Measurements from ENCODE around the gene AOPEP. TPM values are rescaled to one million over a fixed set of nuclear protein-coding genes. Genes with fewer than 3 reads are reported as not detected.
A peak's percentile ranks its signal among the peaks of the same experiment; 100 is the strongest.
"Not testable (repeated sequence)": the region's sequence is repeated elsewhere in the genome, so short reads cannot be mapped to it uniquely, and the experiment has no call there.

Gene AOPEP
- total RNA-seq, 1 experiment from 2014 or later = 55.5 TPM

DNA sequence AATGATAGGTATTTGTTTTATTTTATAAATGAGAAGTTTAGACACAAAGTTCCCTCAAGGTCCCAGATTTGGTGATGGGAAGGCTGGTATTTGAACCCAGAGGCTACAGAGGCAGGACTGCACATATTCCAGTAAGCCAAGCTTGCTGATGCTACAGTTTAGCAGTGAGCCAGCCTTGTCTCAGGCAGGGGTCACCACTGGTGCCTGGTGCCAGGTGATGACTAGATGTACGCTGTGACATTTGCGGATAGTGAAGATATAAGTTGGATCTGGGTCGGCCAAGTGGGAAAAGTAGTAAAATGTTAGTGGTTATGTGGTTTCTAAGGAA is 143.9 kb downstream of the AOPEP start:
- in situ Hi-C loops (cut with HindIII; ENCODE audit: low pct_unique_long_range_greater_than_20kb, low sequenced_read_pairs) = no loop called here
- no peak for DNase-seq (ENCODE audit: low read depth)

DNA sequence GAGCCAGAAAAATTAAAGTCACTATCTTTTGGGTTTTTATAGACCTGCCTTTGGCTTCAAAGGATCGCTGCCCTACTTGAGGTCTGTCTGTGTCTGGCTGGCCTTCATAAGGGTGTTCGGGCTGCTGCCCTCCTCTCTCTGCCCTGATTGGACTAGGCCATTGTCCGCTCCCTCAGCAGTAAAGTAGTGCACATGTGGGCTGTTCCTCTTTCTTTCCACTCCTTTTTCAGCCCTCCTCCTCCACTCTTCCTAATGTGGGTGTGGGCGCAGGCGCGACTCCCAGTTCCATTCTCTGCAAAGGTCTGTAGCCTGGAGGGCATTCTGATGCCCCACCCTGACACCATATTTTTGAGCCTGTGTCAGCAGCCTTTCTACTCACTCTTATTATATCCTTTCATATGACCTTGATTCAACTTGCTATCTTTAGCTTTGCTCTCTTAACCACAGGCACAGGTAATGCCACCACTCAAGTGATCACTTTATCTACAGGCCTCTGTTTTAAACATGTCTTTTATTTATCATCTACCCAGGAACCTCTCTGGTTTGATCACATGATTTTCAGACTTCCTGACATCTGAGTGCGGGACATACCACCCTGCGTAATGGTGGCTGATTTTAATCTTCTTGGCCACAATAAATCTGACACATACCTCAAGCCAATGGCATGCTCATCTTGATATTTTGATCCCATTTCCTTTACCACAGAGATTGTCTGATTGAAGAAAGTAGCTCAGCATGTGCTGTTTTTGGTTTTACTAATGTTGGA is 144.5 kb downstream of the AOPEP start:
- in situ Hi-C loops (cut with HindIII; ENCODE audit: low pct_unique_long_range_greater_than_20kb, low sequenced_read_pairs) = no loop called here
- peak; percentile 69 for DNase-seq (ENCODE audit: low read depth)

DNA sequence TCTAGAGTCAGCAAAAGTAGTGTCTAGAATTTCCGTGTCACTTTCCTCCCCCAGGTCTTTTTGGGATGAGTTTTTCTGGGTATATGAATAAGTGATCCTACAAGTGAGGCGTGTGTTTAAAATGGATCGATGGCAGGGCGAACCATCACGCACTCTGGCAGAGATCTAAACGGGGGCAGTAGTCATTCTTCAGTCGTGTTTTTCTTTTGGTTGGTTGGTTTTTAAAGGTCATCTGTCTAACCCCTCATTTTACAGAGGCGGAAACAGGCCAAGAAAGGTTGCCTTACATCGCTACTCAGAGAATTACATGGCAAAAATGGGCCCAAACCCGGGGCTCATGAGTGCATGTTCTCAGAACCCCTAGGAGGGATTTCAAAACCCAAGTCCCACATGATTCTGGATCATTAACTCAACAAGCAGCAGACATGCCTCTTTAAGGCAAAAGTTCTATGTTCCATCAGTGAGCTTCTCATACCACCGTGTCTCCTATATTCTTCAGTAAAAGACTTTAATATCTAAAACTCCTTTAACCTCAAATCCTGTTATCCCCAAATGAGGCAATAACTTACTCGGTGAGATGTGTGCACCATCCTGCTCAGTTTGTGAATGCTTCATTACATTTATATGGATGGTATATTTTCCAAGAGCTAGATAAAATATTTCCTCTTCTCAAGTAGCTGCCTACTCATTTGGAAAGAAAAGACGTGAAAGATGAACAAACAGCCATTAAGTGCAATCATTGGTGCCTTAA is 145.8 kb downstream of the AOPEP start:
- DNase-seq (ENCODE audit: low read depth) = peak; percentile 75
- in situ Hi-C loops (cut with HindIII; ENCODE audit: low pct_unique_long_range_greater_than_20kb, low sequenced_read_pairs) = no loop called here

DNA sequence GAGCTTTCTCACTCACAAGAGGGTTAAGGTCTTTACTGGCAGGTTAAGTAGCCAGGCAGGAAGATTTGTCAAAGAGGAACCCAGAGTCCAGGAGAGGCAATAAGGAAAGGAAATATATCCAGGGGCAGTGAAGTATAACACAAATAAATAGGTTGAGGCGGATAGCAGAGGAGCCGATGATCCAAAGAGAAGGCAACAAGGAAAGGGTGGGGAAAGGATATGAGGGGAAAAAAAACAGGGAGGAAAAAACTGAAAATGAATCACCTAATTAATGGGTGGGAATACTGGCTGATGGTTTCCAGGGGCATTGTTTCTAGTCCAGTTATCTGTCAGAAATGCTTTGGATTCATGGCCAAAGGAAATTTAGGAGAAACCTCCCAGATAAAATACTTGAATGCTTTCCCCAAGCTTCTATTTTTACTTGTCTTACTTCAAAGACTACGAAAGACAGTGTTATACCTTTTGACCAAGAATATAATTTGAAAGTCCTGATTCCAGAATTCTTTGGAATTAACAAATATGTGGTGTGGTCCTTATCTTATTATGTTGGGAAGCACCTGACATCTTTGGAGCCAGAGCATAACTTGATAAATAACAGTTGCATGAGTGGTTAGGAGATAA is 146.5 kb downstream of the AOPEP start:
- in situ Hi-C loops (cut with HindIII; ENCODE audit: low pct_unique_long_range_greater_than_20kb, low sequenced_read_pairs) = no loop called here
- DNase-seq (ENCODE audit: low read depth) = peak; percentile 97

DNA sequence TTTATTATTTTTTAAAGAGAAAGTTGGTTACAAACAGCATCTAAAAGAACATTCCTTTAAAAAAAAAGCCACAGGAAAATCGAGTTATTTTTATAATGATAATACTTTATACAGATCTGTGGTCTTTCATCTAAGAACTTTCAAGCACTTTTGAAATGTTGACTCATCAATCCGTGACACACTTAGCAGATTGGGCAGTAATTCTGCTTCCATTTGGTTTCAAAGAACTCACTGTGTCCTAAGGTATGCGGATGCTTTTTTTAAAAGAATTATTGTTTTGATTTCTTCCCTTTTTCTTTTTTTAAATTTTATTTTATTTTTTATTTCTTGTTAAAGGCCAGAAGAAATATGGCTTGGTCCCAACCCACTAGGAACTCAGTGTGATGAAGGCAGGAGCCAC is 147.8 kb downstream of the AOPEP start:
- DNase-seq (ENCODE audit: low read depth) = no peak
- in situ Hi-C loops (cut with HindIII; ENCODE audit: low pct_unique_long_range_greater_than_20kb, low sequenced_read_pairs) = no loop called here

DNA sequence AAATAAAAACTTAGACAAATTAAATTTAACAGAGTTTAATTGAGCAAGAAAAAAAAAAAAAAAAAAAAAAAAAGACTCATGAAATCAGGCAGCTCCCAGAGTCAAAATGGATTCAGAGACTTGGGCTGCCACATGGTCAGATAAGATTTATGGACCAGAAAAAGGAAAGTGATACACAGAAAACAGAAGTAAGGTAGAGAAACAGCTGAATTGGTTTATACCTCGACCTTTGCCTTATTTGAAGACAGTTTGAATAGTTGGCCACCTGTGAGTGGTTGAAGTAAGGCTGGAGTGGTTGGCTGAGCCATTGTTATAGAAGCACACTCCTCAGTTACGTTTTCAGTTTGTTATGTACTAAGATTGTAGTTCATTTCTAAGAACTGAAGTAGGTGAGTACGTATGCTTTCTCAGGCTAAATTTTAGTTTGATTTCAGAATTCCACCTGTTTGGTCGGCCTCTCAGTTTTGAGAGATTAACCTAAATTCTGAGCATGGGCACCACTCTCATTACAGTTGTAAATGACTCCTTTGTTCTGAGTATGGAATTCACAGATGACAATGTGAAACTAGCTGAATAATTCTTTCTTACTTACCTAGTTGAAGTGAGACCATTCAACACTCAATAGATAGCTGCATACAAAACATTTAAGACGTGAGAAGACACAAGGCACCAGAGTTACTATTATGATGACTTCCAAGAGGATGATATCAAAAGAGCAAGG is 149.0 kb downstream of the AOPEP start:
- in situ Hi-C loops (cut with HindIII; ENCODE audit: low pct_unique_long_range_greater_than_20kb, low sequenced_read_pairs) = no loop called here
- DNase-seq (ENCODE audit: low read depth) = no peak

DNA sequence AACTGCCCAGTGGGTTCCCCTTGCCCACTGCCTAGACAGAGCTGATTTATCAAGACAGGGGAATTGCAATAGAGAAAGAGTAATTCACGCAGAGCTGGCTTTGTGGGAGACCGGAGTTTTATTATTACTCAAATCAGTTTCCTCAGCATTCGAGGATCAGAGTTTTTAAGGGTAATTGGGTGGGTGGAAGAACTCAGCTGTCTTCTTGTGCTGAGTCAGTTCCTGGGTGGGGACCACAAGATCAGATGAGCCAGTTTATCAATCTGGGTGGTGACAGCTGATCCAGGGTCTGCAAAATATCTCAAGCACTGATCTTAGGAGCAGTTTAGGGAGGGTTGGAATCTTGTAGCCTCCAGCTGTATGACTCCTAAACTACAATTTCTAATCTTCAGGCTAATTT is 152.3 kb downstream of the AOPEP start:
- DNase-seq (ENCODE audit: low read depth); in situ Hi-C loops (cut with HindIII; ENCODE audit: low pct_unique_long_range_greater_than_20kb, low sequenced_read_pairs): not testable (repeated sequence)

DNA sequence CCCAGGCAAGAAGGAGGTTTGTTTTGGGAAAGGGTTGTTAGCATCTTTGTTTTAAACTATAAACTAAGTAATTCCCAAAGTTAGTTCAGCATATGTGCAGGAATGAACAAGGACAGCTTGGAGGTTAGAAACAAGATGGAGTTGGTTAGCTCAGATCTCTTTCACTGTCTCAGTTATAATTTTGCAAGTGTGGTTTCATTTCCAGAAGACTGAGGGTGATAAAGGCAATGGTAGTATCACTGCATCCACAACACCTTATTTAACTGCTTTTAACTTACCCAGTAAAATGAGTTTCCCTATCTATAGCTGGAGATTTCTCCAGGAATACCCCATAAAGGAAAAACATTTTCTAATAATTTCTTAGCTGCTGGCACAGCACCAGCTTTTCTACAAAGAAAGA is 152.7 kb downstream of the AOPEP start:
- in situ Hi-C loops (cut with HindIII; ENCODE audit: low pct_unique_long_range_greater_than_20kb, low sequenced_read_pairs) = no loop called here
- DNase-seq (ENCODE audit: low read depth) = no peak

DNA sequence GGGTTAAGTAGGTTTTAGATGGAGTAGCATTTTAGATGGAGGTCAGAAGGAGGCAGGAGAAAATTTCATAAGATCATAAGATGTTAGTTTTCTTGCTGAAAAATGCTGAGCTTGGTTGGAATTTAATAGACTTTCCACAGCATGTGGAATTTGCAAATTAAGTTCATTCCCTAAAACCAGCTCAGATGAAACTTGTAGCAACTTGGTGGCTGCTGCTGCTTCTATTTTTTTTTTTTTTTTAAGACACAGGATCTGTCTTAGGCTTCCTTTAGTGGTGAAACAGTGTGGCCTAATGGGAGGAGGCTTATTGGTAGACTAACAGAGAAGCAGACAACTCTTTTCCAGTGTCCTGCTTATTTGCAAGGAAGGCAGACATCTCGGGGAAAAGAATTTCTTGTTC is 154.5 kb downstream of the AOPEP start:
- in situ Hi-C loops (cut with HindIII; ENCODE audit: low pct_unique_long_range_greater_than_20kb, low sequenced_read_pairs) = no loop called here
- no peak for DNase-seq (ENCODE audit: low read depth)

DNA sequence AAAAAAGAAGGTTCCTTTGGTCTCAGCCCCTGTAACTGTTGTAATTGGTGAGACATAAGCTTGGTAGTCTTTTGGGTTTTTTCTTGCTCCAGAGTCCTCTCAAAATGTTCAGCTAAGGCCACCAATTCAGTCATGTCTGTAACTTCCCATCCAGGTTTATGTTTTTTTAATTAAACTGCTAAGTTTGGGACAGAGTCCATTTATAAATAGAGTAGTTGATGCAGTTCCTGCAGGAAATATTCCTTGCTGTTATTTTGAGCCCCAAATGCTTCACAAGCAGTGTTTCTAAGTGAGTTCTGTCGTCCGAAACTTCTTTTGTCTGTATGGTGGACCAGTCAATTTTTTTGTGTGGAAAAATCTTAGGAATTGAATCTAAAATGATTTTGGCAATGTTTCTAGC is 155.0 kb downstream of the AOPEP start:
- no peak for DNase-seq (ENCODE audit: low read depth)
- in situ Hi-C loops (cut with HindIII; ENCODE audit: low pct_unique_long_range_greater_than_20kb, low sequenced_read_pairs) = no loop called here

DNA sequence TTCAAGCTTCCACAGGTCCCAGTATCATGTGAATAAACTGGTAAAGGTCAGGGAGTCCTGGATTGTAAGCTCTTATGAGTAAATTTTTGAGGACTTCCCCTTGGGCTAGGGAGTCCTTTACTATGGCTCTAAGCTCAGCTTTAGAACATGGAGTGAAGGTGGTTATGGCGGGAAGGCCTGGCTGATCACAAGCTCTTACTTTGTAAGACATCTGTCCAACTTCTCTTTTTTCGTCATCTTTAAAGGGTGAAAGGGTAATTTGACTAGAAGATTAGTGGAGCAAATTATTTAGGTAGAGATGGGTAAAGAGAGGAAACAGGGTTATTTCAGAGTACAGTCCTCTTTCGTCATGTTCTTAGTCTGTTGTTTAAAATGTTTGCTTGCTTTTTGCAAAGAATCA is 155.4 kb downstream of the AOPEP start:
- DNase-seq (ENCODE audit: low read depth) = no peak
- in situ Hi-C loops (cut with HindIII; ENCODE audit: low pct_unique_long_range_greater_than_20kb, low sequenced_read_pairs) = no loop called here

DNA sequence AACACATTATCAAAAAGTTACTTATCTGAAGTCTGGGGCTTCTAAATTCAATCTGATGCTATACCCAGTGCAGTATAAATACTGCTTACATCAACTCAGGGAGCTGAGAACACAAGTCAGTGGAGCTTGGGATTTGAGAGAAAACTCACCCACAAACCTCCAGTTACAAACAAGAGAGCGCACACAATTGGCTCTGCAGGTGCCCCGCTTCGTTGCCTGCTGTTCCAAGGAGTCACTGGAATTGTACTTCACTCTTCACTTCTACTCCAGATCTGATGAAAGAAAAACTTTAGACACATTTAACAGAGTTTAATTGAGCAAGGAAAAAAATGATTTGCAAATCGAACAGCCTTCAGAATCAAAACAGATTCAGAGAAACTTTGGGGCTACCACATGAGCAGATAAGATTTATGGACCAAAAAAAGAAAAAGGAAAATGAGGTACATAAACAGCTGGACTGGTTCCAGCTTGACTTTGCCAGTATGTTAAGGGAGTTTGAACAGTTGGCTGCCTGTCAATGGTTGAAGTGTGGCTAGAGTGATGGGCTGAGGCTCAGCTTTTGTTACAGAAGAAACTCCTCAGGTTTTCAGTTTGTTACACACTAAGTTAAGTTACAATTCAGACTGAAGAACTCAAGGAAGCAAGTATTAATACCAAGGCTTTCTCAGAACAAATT is 156.6 kb downstream of the AOPEP start:
- in situ Hi-C loops (cut with HindIII; ENCODE audit: low pct_unique_long_range_greater_than_20kb, low sequenced_read_pairs) = no loop called here
- no peak for DNase-seq (ENCODE audit: low read depth)

DNA sequence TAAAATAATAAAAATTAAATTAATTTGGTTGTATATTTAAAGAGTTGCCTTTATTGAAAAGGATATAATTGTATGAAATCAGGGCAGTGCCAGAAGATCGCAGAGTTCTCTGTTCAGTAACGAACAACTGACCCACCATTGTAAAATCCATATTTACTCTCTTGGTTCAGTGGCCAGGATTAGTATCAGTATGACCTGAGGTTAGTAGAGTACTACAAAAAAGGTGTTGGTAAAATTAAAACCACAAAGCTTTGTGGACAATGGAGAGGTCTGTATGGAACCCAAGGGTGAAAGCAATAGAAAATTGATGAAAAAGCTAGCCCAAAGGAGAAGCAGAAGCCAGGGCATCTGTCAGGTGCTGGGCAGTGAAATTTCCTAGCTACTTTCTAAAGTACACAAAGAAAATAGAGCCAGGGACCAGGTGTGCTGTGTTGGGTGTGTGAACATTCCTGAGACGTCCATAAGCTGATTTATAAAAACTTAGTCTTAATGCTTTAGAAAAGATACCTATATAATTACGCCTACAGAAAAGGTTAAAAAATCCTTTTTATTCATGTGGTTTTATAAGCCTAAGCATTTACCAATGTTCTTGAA is 159.5 kb downstream of the AOPEP start:
- in situ Hi-C loops (cut with HindIII; ENCODE audit: low pct_unique_long_range_greater_than_20kb, low sequenced_read_pairs) = no loop called here
- no peak for DNase-seq (ENCODE audit: low read depth)

DNA sequence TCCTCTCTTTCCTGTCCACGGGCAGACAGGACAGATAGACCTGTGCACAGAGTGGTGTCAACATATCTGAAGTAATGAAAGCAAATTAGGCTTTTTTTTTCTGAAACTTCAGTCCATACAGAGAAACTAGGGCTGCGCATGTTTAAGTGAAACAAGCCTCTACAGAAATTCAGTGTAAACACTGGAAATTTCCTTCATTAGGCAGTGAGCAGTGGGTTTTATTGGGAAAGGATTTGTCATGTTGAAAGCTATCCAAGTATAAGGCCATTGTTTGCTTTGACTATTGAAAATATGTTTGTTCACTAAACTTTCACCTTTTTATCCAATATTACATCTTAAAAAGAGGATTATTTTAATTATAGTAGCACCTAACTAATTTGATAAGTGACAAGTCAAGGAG is 161.2 kb downstream of the AOPEP start:
- no peak for DNase-seq (ENCODE audit: low read depth)
- in situ Hi-C loops (cut with HindIII; ENCODE audit: low pct_unique_long_range_greater_than_20kb, low sequenced_read_pairs) = no loop called here

DNA sequence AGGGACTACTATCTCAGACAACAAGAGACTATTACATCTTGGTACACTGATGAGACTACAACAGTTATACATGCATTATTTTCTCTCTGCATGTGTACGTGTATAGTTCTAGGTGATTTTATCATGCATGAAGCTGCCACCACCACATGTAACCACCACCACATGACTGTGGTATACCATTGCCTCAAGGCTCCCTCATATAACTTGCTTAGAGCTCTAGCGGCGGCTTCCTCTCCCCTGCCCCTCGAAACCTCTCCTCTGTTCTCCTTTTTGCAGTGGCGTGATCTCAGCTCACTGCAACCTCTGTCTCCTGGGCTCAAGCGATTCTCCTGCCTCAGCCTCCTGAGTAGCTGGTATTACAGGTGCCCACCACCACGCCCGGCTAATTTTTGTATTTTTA is 162.3 kb downstream of the AOPEP start:
- in situ Hi-C loops (cut with HindIII; ENCODE audit: low pct_unique_long_range_greater_than_20kb, low sequenced_read_pairs) = no loop called here

DNA sequence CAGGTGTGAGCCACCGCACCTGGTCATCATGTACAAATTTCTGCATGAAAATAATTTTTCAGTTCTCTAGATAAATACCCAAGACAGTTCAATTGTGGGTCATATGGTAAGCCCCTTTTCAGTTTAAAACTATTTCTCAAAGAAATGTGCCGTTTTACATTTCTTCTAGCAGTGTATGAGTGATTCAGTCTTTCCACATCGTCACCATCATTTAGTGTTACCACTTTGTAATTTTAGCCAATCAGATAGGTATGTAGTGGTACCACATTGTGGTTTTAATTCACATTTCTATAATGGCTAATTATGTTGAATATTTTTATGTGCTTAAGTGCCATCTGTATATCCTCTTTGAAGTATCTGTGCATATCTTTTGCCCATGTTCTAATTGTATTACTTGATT is 163.1 kb downstream of the AOPEP start:
- in situ Hi-C loops (cut with HindIII; ENCODE audit: low pct_unique_long_range_greater_than_20kb, low sequenced_read_pairs) = no loop called here
- no peak for DNase-seq (ENCODE audit: low read depth)

More for the DNA sequence above, 162.3 kb downstream of the AOPEP start:
- DNase-seq (ENCODE audit: low read depth) = no peak

DNA sequence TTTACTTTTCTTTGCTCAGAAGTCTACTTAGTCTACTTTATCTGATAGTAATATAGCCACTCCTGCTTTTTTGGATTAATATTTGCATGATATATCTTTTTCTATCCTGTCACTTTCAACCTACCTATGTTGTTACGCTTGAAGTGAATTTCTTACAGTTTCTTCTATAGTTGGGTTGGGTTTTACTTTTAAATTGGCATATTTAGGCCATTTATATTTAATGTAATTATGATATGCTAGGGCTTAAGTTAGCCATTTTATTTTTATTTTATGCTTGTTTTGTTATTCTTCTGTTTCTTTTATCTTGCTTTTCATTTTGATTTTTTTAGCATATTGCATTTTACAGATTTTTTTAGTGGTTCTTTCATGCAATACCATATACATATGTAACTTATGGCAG is 164.7 kb downstream of the AOPEP start:
- DNase-seq (ENCODE audit: low read depth) = no peak
- in situ Hi-C loops (cut with HindIII; ENCODE audit: low pct_unique_long_range_greater_than_20kb, low sequenced_read_pairs) = no loop called here

DNA sequence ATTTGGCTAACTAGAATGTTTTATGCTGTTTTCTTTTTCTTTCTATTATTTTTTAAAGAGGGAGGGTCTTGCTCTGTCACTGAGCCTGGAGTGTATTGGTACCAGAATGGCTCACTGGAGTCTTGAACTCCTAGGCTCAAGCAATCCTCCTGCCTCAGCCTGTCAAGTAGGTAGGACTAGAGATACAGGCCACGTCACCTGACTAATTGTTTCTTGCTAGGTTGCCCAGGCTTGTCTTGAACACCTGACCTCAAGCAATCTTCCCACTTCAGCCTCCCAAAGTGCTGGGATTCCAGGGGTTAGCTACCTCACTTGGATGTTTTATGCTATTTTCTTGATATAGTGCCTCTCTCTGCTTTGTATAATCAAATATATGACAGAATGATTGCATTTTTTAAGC is 166.2 kb downstream of the AOPEP start:
- in situ Hi-C loops (cut with HindIII; ENCODE audit: low pct_unique_long_range_greater_than_20kb, low sequenced_read_pairs) = no loop called here
- DNase-seq (ENCODE audit: low read depth) = no peak
